SK-N-SH (cell line): ENCODE data around the gene CSPG4.

Source experiments
- FOXJ3 ChIP-seq: sonication (generic); formaldehyde crosslinking; IDR thresholded peaks from 2 replicates; pipeline ENCODE4 v1.5.1; 2020; ENCODE audit warnings: mild to moderate bottlenecking, missing genetic modification reagents
- GABPA ChIP-seq: IDR thresholded peaks from 2 replicates; pipeline ENCODE4 v1.4.0; 2012; ENCODE audit warnings: low read depth, mild to moderate bottlenecking
- NRF1 ChIP-seq: IDR thresholded peaks from 2 replicates; pipeline ENCODE4 v1.6.1; 2012; ENCODE audit warnings: low read depth, mild to moderate bottlenecking, low read length
- POLR2AphosphoS5 ChIP-seq: IDR thresholded peaks from 2 replicates; pipeline ENCODE4 v1.6.1; 2012; ENCODE audit warnings: low read depth, low read length
- RCOR1 ChIP-seq: fragments of 150-350 bp; IDR thresholded peaks from 2 replicates; pipeline ENCODE4 v1.6.1; 2017; ENCODE audit warnings: antibody characterized with exemption, low read length
- REST ChIP-seq: IDR thresholded peaks from 2 replicates; pipeline ENCODE4 v1.6.1; 2012; ENCODE audit warnings: mild to moderate bottlenecking, low read depth, low read length, moderate library complexity
- TAF1 ChIP-seq: IDR thresholded peaks from 2 replicates; pipeline ENCODE4 v1.6.1; 2012; ENCODE audit warnings: low read depth, mild to moderate bottlenecking, low read length, moderate library complexity, borderline replicate concordance
- TCF12 ChIP-seq: IDR thresholded peaks from 2 replicates; pipeline ENCODE4 v1.4.0; 2012
- YY1 ChIP-seq: IDR thresholded peaks from 2 replicates; pipeline ENCODE4 v1.4.0; 2012; ENCODE audit warnings: low read depth, mild to moderate bottlenecking
- TF ChIP-seq, protein P1 (sequence below): fragments of 200-600 bp; sonication (generic); IDR thresholded peaks from 2 replicates; pipeline ENCODE4 v1.6.1; 2017; ENCODE audit warnings: antibody characterized with exemption, mild to moderate bottlenecking, moderate library complexity
- TF ChIP-seq, protein P2 (sequence below): fragments of 150-350 bp; IDR thresholded peaks from 2 replicates; pipeline ENCODE4 v1.6.1; 2017; ENCODE audit warnings: antibody characterized with exemption, low read length, low read depth, borderline replicate concordance
- TF ChIP-seq, protein P3 (sequence below): IDR thresholded peaks from 2 replicates; pipeline ENCODE4 v1.4.0; 2012; ENCODE audit warnings: low read depth

GRCh38 chr15:75721923-75722870 is 9.5 kb upstream of the CSPG4 start:
- no peak for TF ChIP-seq TAF1
- no peak for TF ChIP-seq POLR2AphosphoS5
- TF ChIP-seq, protein P1, sequence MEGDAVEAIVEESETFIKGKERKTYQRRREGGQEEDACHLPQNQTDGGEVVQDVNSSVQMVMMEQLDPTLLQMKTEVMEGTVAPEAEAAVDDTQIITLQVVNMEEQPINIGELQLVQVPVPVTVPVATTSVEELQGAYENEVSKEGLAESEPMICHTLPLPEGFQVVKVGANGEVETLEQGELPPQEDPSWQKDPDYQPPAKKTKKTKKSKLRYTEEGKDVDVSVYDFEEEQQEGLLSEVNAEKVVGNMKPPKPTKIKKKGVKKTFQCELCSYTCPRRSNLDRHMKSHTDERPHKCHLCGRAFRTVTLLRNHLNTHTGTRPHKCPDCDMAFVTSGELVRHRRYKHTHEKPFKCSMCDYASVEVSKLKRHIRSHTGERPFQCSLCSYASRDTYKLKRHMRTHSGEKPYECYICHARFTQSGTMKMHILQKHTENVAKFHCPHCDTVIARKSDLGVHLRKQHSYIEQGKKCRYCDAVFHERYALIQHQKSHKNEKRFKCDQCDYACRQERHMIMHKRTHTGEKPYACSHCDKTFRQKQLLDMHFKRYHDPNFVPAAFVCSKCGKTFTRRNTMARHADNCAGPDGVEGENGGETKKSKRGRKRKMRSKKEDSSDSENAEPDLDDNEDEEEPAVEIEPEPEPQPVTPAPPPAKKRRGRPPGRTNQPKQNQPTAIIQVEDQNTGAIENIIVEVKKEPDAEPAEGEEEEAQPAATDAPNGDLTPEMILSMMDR: no peak
- TF ChIP-seq, protein P2, sequence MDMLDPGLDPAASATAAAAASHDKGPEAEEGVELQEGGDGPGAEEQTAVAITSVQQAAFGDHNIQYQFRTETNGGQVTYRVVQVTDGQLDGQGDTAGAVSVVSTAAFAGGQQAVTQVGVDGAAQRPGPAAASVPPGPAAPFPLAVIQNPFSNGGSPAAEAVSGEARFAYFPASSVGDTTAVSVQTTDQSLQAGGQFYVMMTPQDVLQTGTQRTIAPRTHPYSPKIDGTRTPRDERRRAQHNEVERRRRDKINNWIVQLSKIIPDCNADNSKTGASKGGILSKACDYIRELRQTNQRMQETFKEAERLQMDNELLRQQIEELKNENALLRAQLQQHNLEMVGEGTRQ: no peak
- TF ChIP-seq NRF1: no peak
- TF ChIP-seq YY1: no peak
- no peak for TF ChIP-seq REST
- TF ChIP-seq TCF12: no peak
- no peak for TF ChIP-seq FOXJ3
- TF ChIP-seq, protein P3, sequence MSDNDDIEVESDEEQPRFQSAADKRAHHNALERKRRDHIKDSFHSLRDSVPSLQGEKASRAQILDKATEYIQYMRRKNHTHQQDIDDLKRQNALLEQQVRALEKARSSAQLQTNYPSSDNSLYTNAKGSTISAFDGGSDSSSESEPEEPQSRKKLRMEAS: no peak
- no peak for TF ChIP-seq GABPA
- no peak for TF ChIP-seq RCOR1
